ENCODE data around the gene RUVBL1.

GRCh38 chr3:128128251-128128650 is 4.6 kb upstream of the RUVBL1 start:
- TF ChIP-seq POLR2A (IDR thresholded peaks at IDR 0.05) (no peak), CTCF (IDR thresholded peaks at IDR 0.05) (no peak)

Data from heart left ventricle (tissue), 13 donors.